ENCODE measurements around the gene BIRC2.

DNA sequence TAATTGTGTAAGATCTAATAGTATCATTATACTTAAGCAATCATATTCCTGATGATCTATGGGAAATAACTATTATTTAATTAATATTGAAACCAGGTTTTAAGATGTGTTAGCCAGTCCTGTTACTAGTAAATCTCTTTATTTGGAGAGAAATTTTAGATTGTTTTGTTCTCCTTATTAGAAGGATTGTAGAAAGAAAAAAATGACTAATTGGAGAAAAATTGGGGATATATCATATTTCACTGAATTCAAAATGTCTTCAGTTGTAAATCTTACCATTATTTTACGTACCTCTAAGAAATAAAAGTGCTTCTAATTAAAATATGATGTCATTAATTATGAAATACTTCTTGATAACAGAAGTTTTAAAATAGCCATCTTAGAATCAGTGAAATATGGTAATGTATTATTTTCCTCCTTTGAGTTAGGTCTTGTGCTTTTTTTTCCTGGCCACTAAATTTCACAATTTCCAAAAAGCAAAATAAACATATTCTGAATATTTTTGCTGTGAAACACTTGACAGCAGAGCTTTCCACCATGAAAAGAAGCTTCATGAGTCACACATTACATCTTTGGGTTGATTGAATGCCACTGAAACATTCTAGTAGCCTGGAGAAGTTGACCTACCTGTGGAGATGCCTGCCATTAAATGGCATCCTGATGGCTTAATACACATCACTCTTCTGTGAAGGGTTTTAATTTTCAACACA is 23.3 kb upstream of the BIRC2 start:
- TF ChIP-seq, protein P1, sequence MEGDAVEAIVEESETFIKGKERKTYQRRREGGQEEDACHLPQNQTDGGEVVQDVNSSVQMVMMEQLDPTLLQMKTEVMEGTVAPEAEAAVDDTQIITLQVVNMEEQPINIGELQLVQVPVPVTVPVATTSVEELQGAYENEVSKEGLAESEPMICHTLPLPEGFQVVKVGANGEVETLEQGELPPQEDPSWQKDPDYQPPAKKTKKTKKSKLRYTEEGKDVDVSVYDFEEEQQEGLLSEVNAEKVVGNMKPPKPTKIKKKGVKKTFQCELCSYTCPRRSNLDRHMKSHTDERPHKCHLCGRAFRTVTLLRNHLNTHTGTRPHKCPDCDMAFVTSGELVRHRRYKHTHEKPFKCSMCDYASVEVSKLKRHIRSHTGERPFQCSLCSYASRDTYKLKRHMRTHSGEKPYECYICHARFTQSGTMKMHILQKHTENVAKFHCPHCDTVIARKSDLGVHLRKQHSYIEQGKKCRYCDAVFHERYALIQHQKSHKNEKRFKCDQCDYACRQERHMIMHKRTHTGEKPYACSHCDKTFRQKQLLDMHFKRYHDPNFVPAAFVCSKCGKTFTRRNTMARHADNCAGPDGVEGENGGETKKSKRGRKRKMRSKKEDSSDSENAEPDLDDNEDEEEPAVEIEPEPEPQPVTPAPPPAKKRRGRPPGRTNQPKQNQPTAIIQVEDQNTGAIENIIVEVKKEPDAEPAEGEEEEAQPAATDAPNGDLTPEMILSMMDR (IDR thresholded peaks at IDR 0.05; ENCODE audit: low read length), result no peak
- TF ChIP-seq EZH2 (optimal IDR thresholded peaks at IDR 0.05; ENCODE audit: low read depth, low read length), result no peak
- no peak for TF ChIP-seq EZH2phosphoT487 (IDR thresholded peaks at IDR 0.05; ENCODE audit: low read length)
